IPS-20b (cell line): ENCODE results near the gene AJUBA.
"Not testable (repeated sequence)": the region's sequence is repeated elsewhere in the genome, so short reads cannot be mapped to it uniquely, and the experiment has no call there.

Experiments used
- H3K27ac ChIP-seq: one replicate; pipeline ENCODE4 v1.5.1; 2013; ENCODE audit warnings: low read length
- H3K27me3 ChIP-seq: 2 replicates; pipeline ENCODE4 v1.6.1; 2013; ENCODE audit warnings: mild to moderate bottlenecking, low read length, inconsistent platforms; ENCODE audit not compliant: insufficient read depth
- H3K36me3 ChIP-seq: 2 replicates; pipeline ENCODE4 v1.6.1; 2013; ENCODE audit warnings: low read depth, mild to moderate bottlenecking, inconsistent platforms, low read length, moderate library complexity; ENCODE audit not compliant: insufficient read depth
- H3K4me1 ChIP-seq: 2 replicates; pipeline ENCODE4 v1.6.1; 2013; ENCODE audit warnings: mild to moderate bottlenecking, control low read depth, inconsistent platforms, low read length, moderate library complexity; ENCODE audit not compliant: insufficient read depth
- H3K4me3 ChIP-seq: 2 replicates; pipeline ENCODE4 v1.5.1; 2013; ENCODE audit warnings: mild to moderate bottlenecking, low read length, inconsistent platforms
- H3K9ac ChIP-seq: 2 replicates; pipeline ENCODE4 v1.6.1; 2013; ENCODE audit warnings: low read depth, mild to moderate bottlenecking, inconsistent platforms, low read length, moderate library complexity
- H3K9me3 ChIP-seq: 2 replicates; pipeline ENCODE4 v1.6.1; 2013; ENCODE audit warnings: mild to moderate bottlenecking, low read depth, low read length, inconsistent platforms; ENCODE audit not compliant: insufficient read depth

AJUBA gene

GRCh38 chr14:23018107-23018506 lies 35.8 kb upstream of the AJUBA start:
- H3K27ac ChIP-seq: no peak overlapping the region
- H3K27me3 ChIP-seq: no peaks in the 10 kb centered on the region

GRCh38 chr14:23017091-23017490 lies 34.7 kb upstream of the AJUBA start:
- no peak overlapping the region for H3K27ac ChIP-seq
- no peaks in the 10 kb centered on the region for H3K9me3 ChIP-seq
- no peak overlapping the region for H3K4me3 ChIP-seq
- H3K27me3 ChIP-seq: no peaks in the 10 kb centered on the region
- no peak overlapping the region for H3K9ac ChIP-seq
- no peaks in the 10 kb centered on the region for H3K4me1 ChIP-seq
- 0 out of 2 replicates have a peak, but pooled peaks cover 5% of the 10 kb centered on the region for H3K36me3 ChIP-seq

More at GRCh38 chr14:23018107-23018506, 35.8 kb upstream of the AJUBA start:
- no peaks in the 10 kb centered on the region for H3K4me1 ChIP-seq
- H3K4me3 ChIP-seq: no peak overlapping the region
- H3K9ac ChIP-seq: no peak overlapping the region
- no peaks in the 10 kb centered on the region for H3K9me3 ChIP-seq
- 0 out of 2 replicates have a peak, but pooled peaks cover 8% of the 10 kb centered on the region for H3K36me3 ChIP-seq

GRCh38 chr14:23015618-23016017 lies 33.3 kb upstream of the AJUBA start:
- no peak overlapping the region for H3K4me3 ChIP-seq
- H3K9ac ChIP-seq: no peak overlapping the region
- no peak overlapping the region for H3K27ac ChIP-seq
- H3K4me1 ChIP-seq: no peaks in the 10 kb centered on the region
- no peaks in the 10 kb centered on the region for H3K9me3 ChIP-seq
- H3K27me3 ChIP-seq: no peaks in the 10 kb centered on the region
- no peaks in the 10 kb centered on the region for H3K36me3 ChIP-seq

- not testable (repeated sequence) for H3K9me3 ChIP-seq, H3K27ac ChIP-seq, H3K4me3 ChIP-seq, H3K27me3 ChIP-seq, H3K9ac ChIP-seq, H3K36me3 ChIP-seq, H3K4me1 ChIP-seq
These were observed 31.4 kb upstream of the AJUBA start for GRCh38 chr14:23013749-23014054.

- no peaks in the 10 kb centered on the region for H3K9me3 ChIP-seq
- H3K27me3 ChIP-seq: no peaks in the 10 kb centered on the region
- no peak overlapping the region for H3K4me3 ChIP-seq
- no peak overlapping the region for H3K27ac ChIP-seq
- H3K36me3 ChIP-seq: no peaks in the 10 kb centered on the region
- peaks cover 3% of the 10 kb centered on the region; the same call in 1 of the 2 replicates for H3K4me1 ChIP-seq
- H3K9ac ChIP-seq: no peak overlapping the region
These were observed 30.9 kb upstream of the AJUBA start for GRCh38 chr14:23013054-23013748.

- H3K4me1 ChIP-seq: peaks cover 13% of the 10 kb centered on the region; the same call in 1 of the 2 replicates
- peak within 1 kb of the TSS; percentile 71; the same call in 1 of the 2 replicates for H3K9ac ChIP-seq
- H3K27ac ChIP-seq: peak within 1 kb of the TSS; percentile 33
- no peaks in the 10 kb centered on the region for H3K9me3 ChIP-seq
- H3K36me3 ChIP-seq: no peaks in the 10 kb centered on the region
- no peaks in the 10 kb centered on the region for H3K27me3 ChIP-seq
- peak within 1 kb of the TSS; percentile 60 for H3K4me3 ChIP-seq
These were observed 27.8 kb upstream of the AJUBA start, which contains the start of gene C14orf93 for GRCh38 chr14:23009939-23010726. Gene C14orf93, minus strand, starts transcription at chr14:23010143. Its CDS starts 11,120 bp downstream, at chr14:22999023.

GRCh38 chr14:23009483-23009938 lies 27.2 kb upstream of the AJUBA start:
- Histone ChIP-seq H3K27me3 (no peaks in the 10 kb centered on the region), H3K4me1 (peaks cover 13% of the 10 kb centered on the region; the same call in 1 of the 2 replicates)

GRCh38 chr14:23008831-23009230 lies 26.5 kb upstream of the AJUBA start:
- Histone ChIP-seq H3K4me3 (no peak overlapping the region), H3K9ac (no peak overlapping the region)

More at GRCh38 chr14:23009483-23009938, 27.2 kb upstream of the AJUBA start:
- Histone ChIP-seq H3K4me3 (peak overlapping the region; percentile 60), H3K36me3 (no peaks in the 10 kb centered on the region), H3K9ac (peak overlapping the region; percentile 45; the same call in 1 of the 2 replicates), H3K27ac (peak overlapping the region; percentile 33), H3K9me3 (no peaks in the 10 kb centered on the region)

GRCh38 chr14:23006544-23007419 lies 24.4 kb upstream of the AJUBA start:
- Histone ChIP-seq H3K9me3 (no peaks in the 10 kb centered on the region), H3K27ac (peak overlapping the region; percentile 98), H3K4me3 (peak overlapping the region; percentile 88), H3K36me3 (no peaks in the 10 kb centered on the region), H3K9ac (peak overlapping the region; percentile 96), H3K27me3 (no peaks in the 10 kb centered on the region), H3K4me1 (peaks cover 13% of the 10 kb centered on the region; the same call in 1 of the 2 replicates)

More at GRCh38 chr14:23008831-23009230, 26.5 kb upstream of the AJUBA start:
- no peaks in the 10 kb centered on the region for H3K36me3 ChIP-seq
- no peaks in the 10 kb centered on the region for H3K27me3 ChIP-seq
- no peak overlapping the region for H3K27ac ChIP-seq
- H3K9me3 ChIP-seq: no peaks in the 10 kb centered on the region
- peaks cover 13% of the 10 kb centered on the region; the same call in 1 of the 2 replicates for H3K4me1 ChIP-seq

GRCh38 chr14:23006188-23006534 lies 23.8 kb upstream of the AJUBA start:
- peak overlapping the region; percentile 80 for H3K27ac ChIP-seq
- peak overlapping the region; percentile 96 for H3K9ac ChIP-seq
- H3K36me3 ChIP-seq: no peaks in the 10 kb centered on the region
- H3K9me3 ChIP-seq: no peaks in the 10 kb centered on the region
- H3K27me3 ChIP-seq: no peaks in the 10 kb centered on the region
- H3K4me1 ChIP-seq: peaks cover 13% of the 10 kb centered on the region; the same call in 1 of the 2 replicates
- peak overlapping the region; percentile 88 for H3K4me3 ChIP-seq
